GM10847 (cell line): ENCODE data around the gene SNCB.

Source experiments
- POLR2A ChIP-seq: IDR thresholded peaks from 2 replicates; pipeline ENCODE4 v1.6.1; 2011; ENCODE audit not compliant: insufficient read length; ENCODE audit errors: extremely low read depth

Gene SNCB

GRCh38 chr5:176653401-176654385 lies 23.4 kb upstream of the SNCB start:
- TF ChIP-seq POLR2A = no peak

- no peak for TF ChIP-seq POLR2A
Measured at GRCh38 chr5:176652136-176652535, 21.8 kb upstream of the SNCB start.

GRCh38 chr5:176651472-176651980 lies 21.2 kb upstream of the SNCB start:
- no peak for TF ChIP-seq POLR2A

- no peak for TF ChIP-seq POLR2A
Measured at GRCh38 chr5:176650354-176650884, 20.1 kb upstream of the SNCB start.

- TF ChIP-seq POLR2A = no peak
Measured at GRCh38 chr5:176648474-176649194, 18.3 kb upstream of the SNCB start.

GRCh38 chr5:176647843-176648473 lies 17.6 kb upstream of the SNCB start:
- TF ChIP-seq POLR2A = no peak

GRCh38 chr5:176647030-176647842 lies 16.9 kb upstream of the SNCB start, which contains the start of gene TSPAN17:
Gene TSPAN17, plus strand, starts transcription at chr5:176647484. Its CDS starts 132 bp downstream, at chr5:176647616.
- TF ChIP-seq POLR2A = peak; percentile 94

- no peak for TF ChIP-seq POLR2A
Measured at GRCh38 chr5:176646707-176647029, 16.3 kb upstream of the SNCB start.

GRCh38 chr5:176646049-176646706 lies 15.8 kb upstream of the SNCB start:
- no peak for TF ChIP-seq POLR2A

GRCh38 chr5:176644878-176645670 lies 14.7 kb upstream of the SNCB start:
- TF ChIP-seq POLR2A = no peak

GRCh38 chr5:176644294-176644693 lies 14.0 kb upstream of the SNCB start:
- TF ChIP-seq POLR2A = no peak

GRCh38 chr5:176643491-176644219 lies 13.3 kb upstream of the SNCB start:
- TF ChIP-seq POLR2A = no peak
